Endothelial cell of umbilical vein (primary cell): ENCODE measurements around the gene RMDN2. TPM values are rescaled to one million over a fixed set of nuclear protein-coding genes. Genes with fewer than 3 reads are reported as not detected.

Source experiments
- BruUV-seq: library from RNA; stranded (reverse); fragments of 400-500 nt; replicated peaks from 2 replicates; lab custom pipeline; 2021; lab: Mats Ljungman, UMichigan
- CTCF ChIA-PET: fragments of 300-600, 350-600 bp; sonication (Branson Sonifier 250); formaldehyde crosslinking; loops from one replicate; lab custom pipeline; 2021; ENCODE audit warnings: antibody characterized with exemption, inconsistent platforms; lab: Charles Lee
- POLR2A ChIA-PET: fragments of 300-600, 350-600 bp; sonication (Branson Sonifier 250); formaldehyde crosslinking; loops from one replicate; lab custom pipeline; 2021; ENCODE audit warnings: antibody characterized with exemption, inconsistent platforms; lab: Charles Lee
- DNase-seq: peaks from one replicate; pipeline ENCODE4 v3.0.0-alpha.2; 2011; ENCODE audit warnings: low read depth, low spot score
- FAIRE-seq: peaks from 2 replicates; lab custom pipeline; 2011; peaks lifted over from hg19 to GRCh38; lab: Jason Lieb, UNC
- H2AFZ ChIP-seq: 2 replicates; pipeline ENCODE4 v1.6.0; 2012; ENCODE audit warnings: low read depth, low read length, control low read depth, inconsistent platforms
- H3K27ac ChIP-seq: 2 replicates; pipeline ENCODE4 v1.5.1; 2011; ENCODE audit warnings: low read depth, mild to moderate bottlenecking, control low read depth, low read length, moderate library complexity; ENCODE audit not compliant: insufficient read depth
- H3K27me3 ChIP-seq, 2 experiments: 2 replicates each; pipeline versions ENCODE4 v1.6.0 to v1.6.1; 2011; ENCODE audit warnings: low read length in 2 of 2, mixed read lengths in 1 of 2; ENCODE audit not compliant: control insufficient read depth in 2 of 2, insufficient read depth in 2 of 2
- H3K36me3 ChIP-seq, 2 experiments: 2 replicates in 1 of 2; 3 replicates in 1 of 2; pipeline ENCODE4 v1.5.1; 2011; ENCODE audit warnings: low read length in 2 of 2, mild to moderate bottlenecking in 1 of 2, moderate library complexity in 1 of 2; ENCODE audit not compliant: control insufficient read depth in 2 of 2, insufficient read depth in 2 of 2; ENCODE audit errors: extremely low read depth in 1 of 2
- H3K4me1 ChIP-seq: 3 replicates; pipeline ENCODE4 v1.5.1; 2011; ENCODE audit warnings: mild to moderate bottlenecking, low read length; ENCODE audit not compliant: control insufficient read depth, insufficient read depth; ENCODE audit errors: extremely low read depth
- H3K4me2 ChIP-seq: 2 replicates; pipeline ENCODE4 v1.6.1; 2011; ENCODE audit warnings: low read length, control low read depth, mixed read lengths; ENCODE audit not compliant: insufficient read depth
- H3K4me3 ChIP-seq, 3 experiments: fragments of 200-600 bp in 1 of 3; sonication (generic), shearing (Covaris generic) in 1 of 3; replicated peaks in 1 of 3; 2 replicates each; pipeline ENCODE4 v1.5.1; 2011 to 2016; ENCODE audit warnings: control low read depth in 3 of 3, low read length in 3 of 3, mild to moderate bottlenecking in 2 of 3, inconsistent platforms in 1 of 3, low read depth in 1 of 3, moderate library complexity in 1 of 3; ENCODE audit not compliant: insufficient read depth in 1 of 3
- H3K79me2 ChIP-seq: 2 replicates; pipeline ENCODE4 v1.6.0; 2012; ENCODE audit warnings: low read length, inconsistent platforms; ENCODE audit not compliant: control insufficient read depth, insufficient read depth
- H3K9ac ChIP-seq: replicated peaks from 2 replicates; pipeline ENCODE3; 2011; ENCODE audit warnings: low read length, control low read depth; ENCODE audit not compliant: insufficient read depth; ENCODE audit errors: extremely low read depth
- H3K9me1 ChIP-seq: replicated peaks from 3 replicates; pipeline ENCODE4 v1.6.0; 2011; ENCODE audit warnings: mild to moderate bottlenecking, low read length; ENCODE audit not compliant: control insufficient read depth, insufficient read depth; ENCODE audit errors: extremely low read depth
- H3K9me3 ChIP-seq: replicated peaks from 2 replicates; pipeline ENCODE4 v1.5.1; 2012; ENCODE audit warnings: low read length, inconsistent platforms; ENCODE audit not compliant: control insufficient read depth, insufficient read depth
- H4K20me1 ChIP-seq: replicated peaks from 2 replicates; pipeline ENCODE3; 2011; ENCODE audit warnings: mild to moderate bottlenecking, low read length; ENCODE audit not compliant: control insufficient read depth, insufficient read depth; ENCODE audit errors: extremely low read depth
- EZH2 ChIP-seq: IDR thresholded peaks from 2 replicates; pipeline ENCODE4 v1.6.1; 2012; ENCODE audit warnings: borderline replicate concordance, low read depth, mild to moderate bottlenecking, moderate library complexity, low read length, inconsistent platforms; ENCODE audit not compliant: severe bottlenecking
- FOS ChIP-seq: IDR thresholded peaks from 2 replicates; pipeline ENCODE4 v1.6.1; 2011; ENCODE audit warnings: mild to moderate bottlenecking, low read length, moderate library complexity, borderline replicate concordance; ENCODE audit not compliant: insufficient read depth
- GATA2 ChIP-seq: IDR thresholded peaks from 2 replicates; pipeline ENCODE4 v1.7.0; 2011; ENCODE audit warnings: low read depth, mild to moderate bottlenecking, moderate library complexity, mixed read lengths, low read length; ENCODE audit not compliant: insufficient read length, insufficient read depth
- JUN ChIP-seq: IDR thresholded peaks from 2 replicates; pipeline ENCODE4 v1.6.1; 2011; ENCODE audit warnings: borderline replicate concordance, low read depth; ENCODE audit not compliant: insufficient read length, insufficient read depth
- POLR2A ChIP-seq: IDR thresholded peaks from 2 replicates; pipeline ENCODE4 v1.6.1; 2012; ENCODE audit warnings: low read depth, mild to moderate bottlenecking, control low read depth, low read length
- POLR2AphosphoS5 ChIP-seq: IDR thresholded peaks from 2 replicates; pipeline ENCODE4 v1.6.1; 2012; ENCODE audit warnings: low read depth, mild to moderate bottlenecking, control low read depth, low read length, moderate library complexity; ENCODE audit not compliant: insufficient read depth
- dilution Hi-C: fragments of 300-500 bp; cut with MboI; formaldehyde crosslinking; loops from one replicate; pipeline ENCODE4 v1.15.0; 2019; ENCODE audit warnings: low sequenced_read_pairs; ENCODE audit not compliant: extremely low pct_ligation_motif_present
- intact Hi-C: fragments of 100-400 bp; cut with micrococcal nuclease; formaldehyde crosslinking; loops from one replicate; pipeline ENCODE4 v1.10.0; 2022
- polyA plus RNA-seq, 4 experiments: library from polyadenylated mRNA; depleted of rRNA in 3 of 4; stranded (reverse) in 3 of 4; unstranded in 1 of 4; fragments of >200 nt; gene quantifications; 2 replicates each; pipeline versions ENCODE4 v1.2.1 to v1.2.3, GENCODE V29; 2011 to 2012; ENCODE audit warnings: missing spikeins in 1 of 4
- total RNA-seq: library from RNA; stranded (reverse); gene quantifications from 2 replicates; pipeline ENCODE4 v1.2.3, GENCODE V29; 2021
- TF ChIP-seq, protein P1 (sequence below): IDR thresholded peaks from 2 replicates; pipeline ENCODE4 v1.6.1; 2011; ENCODE audit not compliant: insufficient read depth, insufficient read length
- TF ChIP-seq, protein P2 (sequence below), 2 donors: IDR thresholded peaks; 1 replicate in 1 of 2; 2 replicates in 1 of 2; pipeline ENCODE4 v1.5.1; 2011; ENCODE audit warnings: low read length in 2 of 2, mild to moderate bottlenecking in 2 of 2, moderate library complexity in 2 of 2, control low read depth in 1 of 2, inconsistent platforms in 1 of 2, low read depth in 1 of 2; ENCODE audit not compliant: insufficient read depth in 1 of 2; ENCODE audit errors: extremely low read depth in 1 of 2

The RMDN2 gene
- total and polyA plus RNA-seq, 2 donors (not counting 3 experiments of a cell fraction or from before 2014, with no cell fraction given): 0.97 to 2.8 TPM

DNA sequence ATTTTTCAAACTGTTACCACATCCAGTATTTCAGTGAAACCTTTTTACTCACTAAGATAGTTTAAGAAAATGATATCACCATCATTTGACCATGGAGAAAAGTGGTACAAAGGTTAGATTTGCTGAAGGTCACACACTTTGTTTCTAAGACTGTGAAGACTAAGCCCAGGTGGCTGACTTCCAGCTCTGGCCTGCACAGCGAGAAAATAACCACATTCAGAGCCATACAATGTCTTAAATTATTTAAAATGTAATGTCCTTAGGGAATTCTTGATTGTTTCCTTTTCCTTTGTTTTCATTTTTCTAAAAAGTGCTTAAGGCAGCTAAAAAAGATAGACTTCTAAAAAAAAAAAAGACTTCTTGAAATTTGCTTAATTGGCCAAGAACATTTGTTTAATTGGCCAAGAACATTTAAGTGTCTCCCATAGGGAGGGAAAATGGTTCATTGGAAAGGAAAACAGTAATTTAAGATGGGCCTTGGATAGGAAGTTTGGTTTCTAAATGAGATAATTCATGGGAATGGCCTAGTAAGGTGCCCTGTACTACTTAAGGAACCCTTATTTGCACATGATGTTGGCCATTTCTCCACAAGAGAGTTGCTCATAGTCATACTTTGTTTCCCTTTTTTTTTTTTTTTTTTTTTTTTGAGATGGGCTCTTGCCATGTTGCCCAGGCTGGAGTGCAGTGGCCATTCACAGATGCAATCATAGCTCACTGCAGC lies 105.7 kb downstream of the RMDN2 start:
- H3K4me2 ChIP-seq: no peak overlapping the region
- dilution Hi-C loops: no loop called here
- H3K9me3 ChIP-seq: no peaks in the 10 kb centered on the region
- no peak overlapping the region for H3K27ac ChIP-seq
- H2AFZ ChIP-seq: no peak overlapping the region
- DNase-seq: no peak
- H4K20me1 ChIP-seq: no peaks in the 10 kb centered on the region
- no TSS peak for BruUV-seq
- no peak overlapping the region for H3K4me3 ChIP-seq
- CTCF ChIA-PET: no interaction called here
- peaks cover 4 to 12% of the 10 kb centered on the region in 2 experiments for H3K27me3 ChIP-seq
- no peak for TF ChIP-seq POLR2AphosphoS5
- no peak overlapping the region for H3K9ac ChIP-seq
- FAIRE-seq: peak; percentile 4
- H3K4me1 ChIP-seq: no peaks in the 10 kb centered on the region
- H3K36me3 ChIP-seq: no peaks in the 10 kb centered on the region
- no peaks in the 10 kb centered on the region for H3K79me2 ChIP-seq
- intact Hi-C loops: no loop called here
- POLR2A ChIA-PET: no interaction called here
- no peaks in the 10 kb centered on the region for H3K9me1 ChIP-seq

DNA sequence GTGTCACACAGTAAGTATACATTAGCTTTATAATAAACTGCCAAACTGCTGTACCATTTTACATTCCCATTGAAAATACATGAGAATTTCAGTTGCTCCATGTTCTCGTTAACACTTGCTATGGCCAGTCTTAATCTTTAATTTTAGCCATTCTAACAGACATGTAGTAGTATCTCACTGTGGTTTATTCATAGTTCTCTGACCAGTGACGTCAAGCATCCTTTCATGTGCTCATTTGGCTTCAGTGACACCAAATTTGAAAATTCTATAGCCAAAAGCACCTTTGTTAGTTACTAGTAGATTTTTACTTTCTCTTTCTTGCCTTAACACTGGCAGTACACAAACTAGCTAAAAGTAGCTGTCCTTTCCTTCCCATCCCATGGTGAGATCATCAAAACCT lies 107.9 kb downstream of the RMDN2 start:
- TF ChIP-seq EZH2 (no peak), JUN (no peak), GATA2 (no peak), POLR2AphosphoS5 (no peak), POLR2A (no peak), FOS (no peak)
- TF ChIP-seq, protein P1, sequence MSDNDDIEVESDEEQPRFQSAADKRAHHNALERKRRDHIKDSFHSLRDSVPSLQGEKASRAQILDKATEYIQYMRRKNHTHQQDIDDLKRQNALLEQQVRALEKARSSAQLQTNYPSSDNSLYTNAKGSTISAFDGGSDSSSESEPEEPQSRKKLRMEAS: no peak
- TF ChIP-seq, protein P2, sequence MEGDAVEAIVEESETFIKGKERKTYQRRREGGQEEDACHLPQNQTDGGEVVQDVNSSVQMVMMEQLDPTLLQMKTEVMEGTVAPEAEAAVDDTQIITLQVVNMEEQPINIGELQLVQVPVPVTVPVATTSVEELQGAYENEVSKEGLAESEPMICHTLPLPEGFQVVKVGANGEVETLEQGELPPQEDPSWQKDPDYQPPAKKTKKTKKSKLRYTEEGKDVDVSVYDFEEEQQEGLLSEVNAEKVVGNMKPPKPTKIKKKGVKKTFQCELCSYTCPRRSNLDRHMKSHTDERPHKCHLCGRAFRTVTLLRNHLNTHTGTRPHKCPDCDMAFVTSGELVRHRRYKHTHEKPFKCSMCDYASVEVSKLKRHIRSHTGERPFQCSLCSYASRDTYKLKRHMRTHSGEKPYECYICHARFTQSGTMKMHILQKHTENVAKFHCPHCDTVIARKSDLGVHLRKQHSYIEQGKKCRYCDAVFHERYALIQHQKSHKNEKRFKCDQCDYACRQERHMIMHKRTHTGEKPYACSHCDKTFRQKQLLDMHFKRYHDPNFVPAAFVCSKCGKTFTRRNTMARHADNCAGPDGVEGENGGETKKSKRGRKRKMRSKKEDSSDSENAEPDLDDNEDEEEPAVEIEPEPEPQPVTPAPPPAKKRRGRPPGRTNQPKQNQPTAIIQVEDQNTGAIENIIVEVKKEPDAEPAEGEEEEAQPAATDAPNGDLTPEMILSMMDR (IDR thresholded peaks at IDR 0.05; ENCODE audit: extremely low read depth in 1 of 2, insufficient read depth in 1 of 2, low read depth in 1 of 2, low read length in 2 of 2): no peak

More for the DNA sequence above, 107.9 kb downstream of the RMDN2 start:
- Histone ChIP-seq H4K20me1 (no peaks in the 10 kb centered on the region), H3K4me2 (no peak overlapping the region), H3K9me1 (no peaks in the 10 kb centered on the region), H3K4me3 (no peak overlapping the region), H3K9me3 (no peaks in the 10 kb centered on the region), H2AFZ (no peak overlapping the region), H3K4me1 (no peaks in the 10 kb centered on the region), H3K36me3 (no peaks in the 10 kb centered on the region), H3K27ac (no peak overlapping the region), H3K27me3 (peaks cover 19 to 29% of the 10 kb centered on the region in 2 experiments), H3K9ac (no peak overlapping the region), H3K79me2 (no peaks in the 10 kb centered on the region)
- CTCF ChIA-PET: interaction anchor here (1.5 kb wide), 1 partner anchor 51 kb away, joined by 3 read pairs; no protein-coding TSS in a partner anchor
- BruUV-seq: no TSS peak
- no peak for DNase-seq
- POLR2A ChIA-PET: no interaction called here
- intact Hi-C loops (no loop called here), dilution Hi-C loops (no loop called here)
- no peak for FAIRE-seq
